Erythroblast (primary cell): Measurements from ENCODE around the gene PHF21A.

ENCODE experiments used
- DNase-seq, 2 experiments: peaks; one replicate each; lab custom pipeline; 2025; lab: John Stamatoyannopoulos, UW
- GATA1 ChIP-seq: IDR thresholded peaks from 2 replicates; pipeline ENCODE4 v1.6.1; 2011; ENCODE audit warnings: low read depth, mild to moderate bottlenecking, control low read depth, low read length, moderate library complexity
- POLR2A ChIP-seq: IDR thresholded peaks from 2 replicates; pipeline ENCODE4 v1.6.1; 2011; ENCODE audit warnings: mild to moderate bottlenecking, low read length

Gene PHF21A

DNA sequence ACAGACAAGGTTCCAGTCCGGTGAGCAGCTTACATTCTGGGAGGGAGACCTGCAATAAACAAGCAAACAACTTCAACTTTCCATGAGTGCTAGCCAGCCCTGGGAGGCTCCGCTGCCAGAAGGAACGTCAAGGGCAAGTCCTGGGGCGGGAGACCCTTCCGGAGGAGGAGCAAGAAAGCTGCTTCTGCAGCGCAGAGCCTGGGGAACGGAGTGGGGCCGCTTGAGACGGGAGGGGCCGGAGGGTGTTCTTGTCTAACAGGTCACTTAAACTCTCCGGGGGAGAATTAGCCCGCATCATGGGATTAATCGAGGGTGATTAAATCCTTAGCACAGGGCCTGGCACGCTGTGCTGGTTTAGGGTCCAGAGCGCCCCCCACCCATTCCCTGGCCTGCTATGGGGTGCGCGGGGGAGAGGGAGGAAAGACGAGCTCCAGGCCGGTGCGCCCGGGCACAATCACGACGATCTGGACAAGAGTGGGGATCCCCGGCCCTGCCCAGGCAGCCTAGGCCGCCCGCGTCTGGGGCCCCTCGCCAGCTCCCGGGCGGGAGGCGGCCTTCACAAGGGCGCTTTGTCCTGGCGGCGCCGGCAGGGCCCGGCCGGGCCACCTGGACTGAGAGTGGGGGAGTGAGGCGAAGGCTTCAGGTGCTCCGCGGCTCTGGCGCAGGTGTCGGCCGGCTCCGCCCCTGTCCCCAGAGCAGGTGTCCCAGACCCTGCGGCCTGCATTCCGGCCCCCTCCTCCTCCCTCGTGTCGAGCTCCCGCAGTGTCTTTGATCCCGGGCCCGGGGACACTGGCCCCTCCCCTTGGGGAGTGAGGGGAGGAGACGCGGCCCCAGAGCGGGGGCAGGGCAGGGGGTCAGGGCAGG is 199.5 kb downstream of the PHF21A start:
- DNase-seq, result no peak
- TF ChIP-seq GATA1 (no peak), POLR2A (no peak)

DNA sequence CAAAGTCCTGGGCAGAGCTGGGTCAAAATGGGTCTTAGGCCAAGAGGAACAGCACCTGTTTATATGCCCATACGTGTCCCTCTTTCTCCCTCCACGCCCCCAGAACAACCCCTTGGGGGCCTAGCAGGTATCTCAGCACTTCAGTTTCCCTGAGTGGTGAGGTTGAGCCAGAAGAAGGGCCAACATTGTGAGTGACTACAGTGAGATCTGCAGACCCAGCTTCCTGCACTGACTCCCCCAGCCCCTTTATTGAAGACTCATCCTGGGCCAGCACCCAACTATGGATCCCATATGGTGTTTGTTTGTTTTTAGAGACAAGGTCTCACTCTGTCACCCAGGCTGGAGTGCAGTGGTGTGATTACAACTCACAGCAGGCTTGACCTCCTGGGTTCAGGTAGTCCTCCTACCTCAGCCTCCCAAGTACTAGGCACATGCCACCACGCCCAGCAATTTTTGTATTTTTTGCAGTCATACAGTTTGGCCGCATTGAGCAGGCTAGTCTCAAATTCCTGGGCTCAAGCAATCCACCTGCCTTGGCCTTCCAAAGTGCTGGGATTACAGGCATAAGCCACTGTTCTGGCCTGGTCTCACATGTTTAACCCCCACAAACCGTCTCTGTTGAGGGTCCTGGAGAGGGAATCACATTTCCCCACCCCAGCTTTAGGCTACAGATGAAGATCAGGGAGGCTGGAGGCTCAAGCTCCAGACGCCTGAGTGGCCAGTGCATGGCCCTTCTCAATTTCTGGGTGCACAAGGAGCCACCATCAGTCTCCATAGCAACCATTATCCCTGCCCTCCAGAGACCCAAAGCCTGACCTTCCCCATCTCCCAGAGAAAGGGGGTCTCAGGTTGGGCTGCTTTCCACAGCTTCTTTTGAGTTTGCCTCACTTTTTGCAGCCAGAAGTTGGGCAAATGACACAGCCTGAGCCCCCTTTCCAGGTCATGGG is 200.4 kb downstream of the PHF21A start:
- TF ChIP-seq POLR2A, result no peak
- no peak for DNase-seq

DNA sequence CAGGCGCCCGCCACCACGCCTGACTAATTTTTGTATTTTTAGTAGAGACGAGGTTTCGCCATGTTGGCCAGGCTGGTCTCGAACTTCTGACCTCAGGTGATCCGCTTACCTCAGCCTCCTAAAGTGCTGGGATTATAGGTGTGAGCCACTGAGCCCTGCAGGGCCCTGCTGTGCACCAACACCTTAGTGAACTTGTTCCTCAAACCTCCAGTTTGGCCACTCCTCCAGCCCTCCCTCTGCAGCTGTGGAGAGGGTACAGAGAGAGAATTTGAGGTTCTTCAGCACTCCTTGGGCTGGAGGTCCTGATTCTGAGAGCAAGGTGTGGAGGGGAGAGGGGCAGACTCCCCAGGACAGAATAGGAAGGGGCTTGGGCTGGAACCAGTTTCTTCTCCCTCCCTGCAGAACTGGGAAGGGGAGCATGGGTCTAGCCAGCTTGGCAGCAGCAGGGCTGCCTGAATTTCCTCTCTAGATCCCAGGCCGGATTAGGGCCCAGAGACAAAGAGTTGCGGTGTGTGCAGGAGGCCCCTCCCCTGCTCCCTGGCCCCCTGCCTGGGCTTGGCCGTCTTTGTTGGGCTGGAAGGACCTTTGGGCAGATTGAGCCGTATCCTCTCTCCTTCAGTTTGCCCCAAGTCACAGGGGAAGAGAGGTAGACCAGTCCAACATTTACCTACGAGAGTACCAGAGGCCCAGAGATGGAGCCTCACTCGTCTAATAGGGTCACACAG is 201.3 kb downstream of the PHF21A start:
- no peak for TF ChIP-seq POLR2A
- TF ChIP-seq GATA1, result no peak
- DNase-seq, result no peak

DNA sequence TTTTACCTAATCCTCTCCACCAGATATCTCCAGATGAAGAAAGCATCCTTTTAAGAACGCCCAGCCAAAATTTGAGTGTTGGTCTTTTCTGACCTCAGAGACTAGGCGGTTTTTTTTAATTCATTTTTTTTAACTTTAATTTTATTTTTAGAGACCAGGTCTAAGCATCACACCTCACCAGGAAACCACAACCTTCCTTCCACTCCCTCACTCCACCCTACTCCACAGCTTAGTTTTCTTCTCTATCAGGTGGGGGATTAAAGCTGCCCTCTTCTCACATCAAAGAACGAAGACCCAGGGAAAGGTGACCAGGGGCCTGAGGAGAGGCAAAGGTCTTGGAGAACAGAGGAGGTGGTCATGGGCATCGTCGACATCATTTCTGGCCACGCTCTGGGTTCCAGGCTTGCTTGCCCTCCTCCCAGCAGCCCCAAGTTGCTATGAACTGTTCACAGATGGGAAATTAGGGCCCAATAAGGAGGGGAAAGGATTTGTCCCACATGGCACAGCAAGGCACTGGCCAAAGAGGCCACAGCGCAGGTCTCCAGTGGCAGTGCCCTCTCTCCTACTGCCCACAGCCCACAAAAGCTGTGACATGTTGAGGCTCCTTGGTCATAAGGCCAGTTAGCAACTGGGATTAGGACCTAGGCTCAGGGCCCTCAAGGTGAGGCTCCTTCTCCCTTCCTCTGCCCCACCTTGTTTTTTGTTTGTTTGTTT is 202.1 kb downstream of the PHF21A start:
- no peak for DNase-seq
- TF ChIP-seq GATA1 (no peak), POLR2A (no peak)

DNA sequence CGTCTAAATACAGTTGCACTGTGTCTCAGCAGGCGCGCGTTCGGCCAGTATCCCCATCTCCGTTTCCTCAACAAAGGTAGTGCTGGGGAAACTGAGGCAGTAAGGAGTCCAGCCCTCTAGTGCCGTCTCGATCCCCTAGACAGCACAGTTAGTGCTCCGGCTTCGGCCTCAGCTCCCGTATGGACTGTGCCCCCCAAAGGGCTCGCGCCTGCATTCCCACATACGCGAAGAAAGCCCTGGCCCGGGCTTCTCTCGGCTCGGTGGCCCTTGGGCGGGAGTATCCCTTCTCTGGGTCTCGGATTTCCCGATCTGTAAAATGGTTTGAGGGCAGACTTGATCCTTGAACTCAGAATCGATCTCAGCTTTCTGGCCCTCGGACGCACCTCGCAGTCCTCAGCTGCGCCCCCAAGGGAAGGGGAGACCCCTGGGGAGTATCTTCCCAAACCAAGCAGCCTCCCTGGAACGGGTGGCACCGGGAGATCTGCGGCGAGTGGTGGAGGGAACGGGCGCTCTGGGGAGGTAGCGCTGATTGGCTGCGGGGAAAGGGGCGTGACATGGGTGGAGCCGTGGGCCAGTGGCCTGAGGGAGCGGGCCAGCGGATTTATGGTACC is 202.8 kb downstream of the PHF21A start:
- no peak for TF ChIP-seq GATA1
- no peak for TF ChIP-seq POLR2A
- DNase-seq, result peak; percentile 68 to 73

DNA sequence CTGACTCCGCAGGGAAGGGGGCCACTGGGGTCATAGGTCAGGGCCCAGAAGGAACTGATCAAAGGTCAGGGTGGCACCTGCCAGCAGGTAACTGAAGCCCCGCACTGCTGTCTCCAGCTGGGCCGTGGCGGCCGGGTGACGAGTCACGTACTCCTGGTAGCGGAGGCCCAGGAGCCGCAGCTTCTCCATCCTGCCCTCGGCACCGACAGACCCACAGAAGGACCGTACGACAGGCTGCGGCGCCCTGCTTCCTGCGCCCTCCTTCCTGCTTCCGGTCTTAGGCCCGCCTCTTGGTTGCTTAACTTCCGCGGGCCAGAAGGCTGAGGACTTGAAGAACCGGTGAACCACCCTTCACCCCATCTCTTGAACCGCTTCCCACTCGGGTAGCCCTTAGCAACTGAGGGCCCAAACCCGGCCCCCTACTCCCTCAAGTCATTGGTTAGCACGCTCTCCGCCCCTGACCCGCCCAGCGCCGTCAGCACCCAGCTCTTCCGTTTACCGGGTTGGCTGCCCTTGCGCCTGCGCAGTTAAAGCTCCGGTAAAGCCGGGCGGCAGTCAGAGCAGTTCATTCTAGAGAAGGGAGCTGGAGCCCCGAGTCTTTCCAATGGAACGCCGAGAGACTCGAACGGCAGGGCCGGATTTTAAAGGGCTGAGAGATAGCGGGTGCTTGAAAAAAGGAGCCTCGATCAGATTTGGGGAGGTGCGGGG is 203.5 kb downstream of the PHF21A start, which contains the start of gene PEX16:
PEX16 (minus strand) TSS at position 255 of the 708 bp plus-strand sequence; CDS start at position 189, 66 bp downstream.
- TF ChIP-seq POLR2A (peak; percentile 84), GATA1 (no peak)
- DNase-seq, result peak; percentile 98

DNA sequence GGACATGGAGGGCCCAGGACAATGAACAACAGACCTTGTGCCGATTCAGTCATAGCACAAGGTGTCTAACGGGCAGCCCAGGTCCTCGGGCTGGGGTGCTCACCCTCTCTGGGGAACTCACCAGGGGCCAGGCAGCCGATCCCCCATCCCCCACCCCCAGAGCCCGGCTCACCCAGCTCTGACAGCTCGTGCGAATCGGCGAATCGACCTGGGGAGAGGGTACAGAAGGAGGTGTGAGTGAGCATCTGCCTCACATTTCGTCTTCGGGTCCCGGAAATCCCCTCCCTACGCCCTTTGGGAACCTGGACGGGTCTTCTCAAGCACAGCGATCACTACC is 204.0 kb downstream of the PHF21A start:
- TF ChIP-seq POLR2A, result no peak
- TF ChIP-seq GATA1, result no peak
- DNase-seq, result peak in 1 of 2 experiments; percentile 52

DNA sequence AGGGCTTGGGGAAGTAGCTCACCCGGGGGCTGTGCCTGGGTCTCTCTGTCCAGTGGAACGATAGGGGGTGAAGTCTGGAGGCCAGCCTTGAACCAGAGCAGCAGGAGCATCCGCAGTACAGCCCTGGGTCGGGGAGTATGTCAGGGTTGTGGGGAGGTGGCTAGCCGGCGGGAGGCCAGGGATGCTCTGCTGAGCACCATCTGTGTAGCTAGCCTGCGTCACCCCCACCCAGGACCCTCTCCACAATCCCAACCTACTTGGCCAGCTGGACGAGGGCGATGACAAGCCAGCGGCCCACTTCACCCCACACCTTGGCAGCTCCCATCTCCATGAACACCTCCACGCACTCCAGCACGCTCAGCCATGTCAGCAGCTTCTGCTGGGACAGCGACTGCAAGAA is 205.8 kb downstream of the PHF21A start:
- DNase-seq, result no peak
- TF ChIP-seq GATA1 (no peak), POLR2A (no peak)

DNA sequence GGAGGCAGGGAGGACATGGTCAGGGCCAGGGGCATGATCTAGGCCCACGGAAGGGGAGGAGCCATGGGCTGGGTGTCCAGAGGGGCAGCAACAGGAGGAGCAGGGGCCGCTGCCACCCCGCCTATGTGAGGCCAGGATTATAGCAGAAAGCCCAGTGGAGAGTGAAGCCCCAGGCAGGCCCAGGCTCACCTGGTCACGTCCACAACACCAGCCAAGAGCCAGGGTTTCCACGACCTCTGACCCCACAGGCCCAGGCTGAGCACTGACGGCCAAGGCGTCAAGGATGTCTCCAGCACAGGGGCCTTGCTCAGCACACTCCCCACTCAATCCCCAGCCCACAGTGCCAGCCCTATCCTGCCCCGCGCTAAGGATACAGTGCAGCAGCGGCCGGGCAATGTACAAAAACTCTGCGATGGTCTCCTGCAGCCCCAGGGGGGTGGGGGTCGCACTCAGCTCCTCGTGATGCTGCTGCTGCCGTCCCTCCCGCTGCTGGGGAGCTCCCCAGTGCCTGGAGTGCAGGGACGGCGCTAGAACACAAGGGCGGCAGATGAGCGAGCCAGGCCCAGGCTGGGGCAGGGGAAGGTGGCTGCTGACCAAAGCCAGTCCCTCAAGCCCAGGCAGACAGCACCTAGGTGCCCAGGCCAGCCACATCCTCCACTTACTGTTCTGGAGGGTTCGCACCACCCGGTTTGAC is 207.2 kb downstream of the PHF21A start:
- no peak for TF ChIP-seq POLR2A
- DNase-seq, result no peak

DNA sequence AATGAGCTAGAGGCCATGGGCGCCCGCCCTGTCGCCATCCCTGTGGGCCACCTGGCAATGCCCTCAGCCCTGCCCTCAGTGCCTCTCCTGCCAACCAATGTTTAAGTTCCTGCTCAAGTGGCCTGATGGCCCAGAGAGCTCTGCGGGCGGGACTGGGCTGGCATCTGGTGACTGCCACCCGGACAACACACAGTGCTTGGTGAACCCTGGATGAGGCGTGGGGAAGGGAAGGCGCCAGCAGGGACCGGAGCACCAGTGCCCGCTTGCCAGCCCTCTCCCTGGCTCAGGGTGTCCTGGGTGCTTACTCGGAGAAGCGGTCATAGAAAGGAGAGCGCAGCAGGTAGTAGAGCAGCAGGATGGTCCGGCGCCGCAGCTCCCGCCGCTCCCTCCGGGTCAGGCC is 207.7 kb downstream of the PHF21A start:
- TF ChIP-seq GATA1, result no peak
- TF ChIP-seq POLR2A, result no peak
- DNase-seq, result no peak

DNA sequence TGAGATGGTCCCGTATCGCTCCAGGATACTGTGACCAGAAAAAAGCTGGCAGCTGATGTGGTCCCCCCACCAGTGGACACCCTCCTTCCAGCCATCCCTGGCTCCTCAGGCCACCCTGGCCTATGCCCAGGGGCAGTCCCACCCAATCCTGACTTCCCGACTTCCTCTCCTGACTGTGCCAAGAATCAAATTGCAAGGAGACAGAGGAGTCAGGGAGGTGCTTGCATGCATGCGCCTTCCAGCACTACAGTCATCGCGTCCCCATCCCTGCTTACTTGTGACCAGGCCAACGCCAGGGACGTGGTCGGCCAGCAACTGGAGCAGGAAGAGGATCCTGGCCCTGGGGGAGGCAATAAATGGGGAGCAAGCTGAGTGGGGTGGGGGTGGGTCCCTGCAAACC is 210.6 kb downstream of the PHF21A start:
- TF ChIP-seq GATA1, result no peak
- TF ChIP-seq POLR2A, result no peak
- DNase-seq, result no peak
